Measurements from ENCODE around the gene SSH3.
A peak's percentile ranks its signal among the peaks of the same experiment; 100 is the strongest.

GRCh38 chr11:67265633-67266448 is 37.5 kb upstream of the SSH3 start:
- no peak for TF ChIP-seq POLR2AphosphoS5 (IDR thresholded peaks at IDR 0.05; ENCODE audit: low read depth, low read length)
- no peak for TF ChIP-seq CEBPB (IDR thresholded peaks at IDR 0.05; ENCODE audit: low read depth, low read length)
- TF ChIP-seq EGR1 (IDR thresholded peaks at IDR 0.05; ENCODE audit: borderline replicate concordance, low read depth, low read length) = no peak
- TF ChIP-seq SP1 (IDR thresholded peaks at IDR 0.05; ENCODE audit: low read depth, low read length) = no peak
- TF ChIP-seq, protein P1, sequence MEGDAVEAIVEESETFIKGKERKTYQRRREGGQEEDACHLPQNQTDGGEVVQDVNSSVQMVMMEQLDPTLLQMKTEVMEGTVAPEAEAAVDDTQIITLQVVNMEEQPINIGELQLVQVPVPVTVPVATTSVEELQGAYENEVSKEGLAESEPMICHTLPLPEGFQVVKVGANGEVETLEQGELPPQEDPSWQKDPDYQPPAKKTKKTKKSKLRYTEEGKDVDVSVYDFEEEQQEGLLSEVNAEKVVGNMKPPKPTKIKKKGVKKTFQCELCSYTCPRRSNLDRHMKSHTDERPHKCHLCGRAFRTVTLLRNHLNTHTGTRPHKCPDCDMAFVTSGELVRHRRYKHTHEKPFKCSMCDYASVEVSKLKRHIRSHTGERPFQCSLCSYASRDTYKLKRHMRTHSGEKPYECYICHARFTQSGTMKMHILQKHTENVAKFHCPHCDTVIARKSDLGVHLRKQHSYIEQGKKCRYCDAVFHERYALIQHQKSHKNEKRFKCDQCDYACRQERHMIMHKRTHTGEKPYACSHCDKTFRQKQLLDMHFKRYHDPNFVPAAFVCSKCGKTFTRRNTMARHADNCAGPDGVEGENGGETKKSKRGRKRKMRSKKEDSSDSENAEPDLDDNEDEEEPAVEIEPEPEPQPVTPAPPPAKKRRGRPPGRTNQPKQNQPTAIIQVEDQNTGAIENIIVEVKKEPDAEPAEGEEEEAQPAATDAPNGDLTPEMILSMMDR (IDR thresholded peaks at IDR 0.05; ENCODE audit: control extremely low read depth in 1 of 3, insufficient read depth in 1 of 3, low read depth in 1 of 3, low read length in 3 of 3) = peak in 2 of 3 experiments; percentile 80 to 92; a peak in 3 of 4 replicates
- no peak for TF ChIP-seq EP300 (IDR thresholded peaks at IDR 0.05; ENCODE audit: borderline replicate concordance in 1 of 2, low read depth in 2 of 2, low read length in 2 of 2)
- TF ChIP-seq MAFK (IDR thresholded peaks at IDR 0.05; ENCODE audit: low read depth, low read length) = no peak
- no peak for TF ChIP-seq EZH2 (IDR thresholded peaks at IDR 0.05; ENCODE audit: low read depth, low read length, severe bottlenecking)
- 0 out of 2 replicates have a peak, but pooled peaks have one; percentile 32 for TF ChIP-seq BACH1 (IDR thresholded peaks at IDR 0.05; ENCODE audit: low read length)
- peak; percentile 26; the same call in 1 of the 2 replicates for TF ChIP-seq E2F6 (IDR thresholded peaks at IDR 0.05)
- TF ChIP-seq POLR2A (IDR thresholded peaks at IDR 0.05; ENCODE audit: control extremely low read depth in 1 of 2, low read depth in 2 of 2, low read length in 2 of 2) = no peak
- no peak for TF ChIP-seq TEAD4 (IDR thresholded peaks at IDR 0.05; ENCODE audit: low read depth, low read length)
